Measurements from ENCODE around the gene RGS14. TPM values are rescaled to one million over a fixed set of nuclear protein-coding genes. Genes with fewer than 3 reads are reported as not detected.

RGS14 gene
- polyA plus RNA-seq, 4 donors = 12.8 to 31.3 (median 20.6) TPM

DNA sequence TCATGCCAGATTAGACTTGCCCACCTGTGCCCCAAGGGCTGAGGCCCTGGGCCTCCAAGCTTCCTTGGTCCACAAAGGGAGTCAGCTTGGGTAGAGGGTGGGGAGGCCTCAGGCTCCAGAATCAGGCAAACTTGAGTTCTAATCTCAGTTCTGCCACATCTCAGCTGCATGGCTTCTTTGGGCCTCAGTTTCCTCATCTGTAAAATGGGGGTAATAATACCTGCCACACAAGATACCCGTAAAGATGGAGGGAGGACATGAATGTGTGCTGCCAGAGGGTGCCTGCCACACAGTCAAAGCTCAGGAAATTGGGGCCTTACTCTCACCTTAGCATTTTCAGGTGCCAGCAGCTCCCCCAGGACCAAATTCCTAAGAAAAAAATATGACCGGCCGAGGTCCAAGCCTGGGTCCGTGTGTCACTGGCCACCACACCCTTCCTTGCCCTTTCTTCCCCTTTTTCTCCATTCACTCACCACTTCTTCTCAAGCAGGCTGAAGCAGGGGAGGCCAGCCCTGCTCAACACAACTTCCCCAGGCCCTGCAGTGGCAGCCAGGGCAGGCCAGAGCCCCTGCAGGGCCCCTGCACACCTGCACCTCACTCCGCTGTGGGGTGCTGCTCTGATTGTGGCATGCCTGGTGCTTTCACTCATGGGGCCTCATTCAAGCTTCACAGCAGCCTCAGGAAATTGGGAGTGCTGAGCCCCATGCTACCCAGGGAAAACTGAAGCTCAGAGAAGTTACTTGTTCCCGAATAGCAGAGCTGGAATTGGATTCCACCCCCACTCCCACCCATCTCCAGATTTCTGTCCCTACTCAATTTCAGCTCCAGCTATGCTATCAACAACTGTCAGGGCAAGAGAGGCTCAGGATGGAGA lies 3.9 kb downstream of the RGS14 start:
- H3K36me3 ChIP-seq (ENCODE audit: control insufficient read depth in 3 of 3, insufficient read depth in 2 of 3, low read depth in 1 of 3, low read length in 3 of 3) = peaks cover 0 to 2% (median 0%) of the 10 kb centered on the region in 3 donors
- no peak overlapping the region for H3K4me3 ChIP-seq (ENCODE audit: low read depth in 1 of 3, low read length in 3 of 3)
- no peaks in the 10 kb centered on the region for H3K9me3 ChIP-seq (ENCODE audit: control insufficient read depth in 2 of 2, insufficient read depth in 1 of 2, low read depth in 1 of 2, low read length in 1 of 2)
- WGBS, 3 donors = 66 to 77% (median 74%) methylated on average over 6 of the region's 6 CpGs
- peaks cover 3 to 25% (median 3%) of the 10 kb centered on the region in 3 donors for H3K4me1 ChIP-seq (ENCODE audit: control insufficient read depth in 3 of 3, insufficient read depth in 2 of 3, low read depth in 1 of 3, low read length in 2 of 3)
- FAIRE-seq = no peak
- no peaks in the 10 kb centered on the region for H3K27me3 ChIP-seq (ENCODE audit: control insufficient read depth in 3 of 3, insufficient read depth in 3 of 3, low read length in 3 of 3)
- no peak overlapping the region for H3K27ac ChIP-seq (ENCODE audit: low read depth in 1 of 3, low read length in 2 of 3)
- no peak for DNase-seq

GRCh38 chr5:177362292-177362609 lies 4.5 kb downstream of the RGS14 start:
- peaks cover 0 to 2% (median 0%) of the 10 kb centered on the region in 3 donors for H3K36me3 ChIP-seq (ENCODE audit: control insufficient read depth in 3 of 3, insufficient read depth in 2 of 3, low read depth in 1 of 3, low read length in 3 of 3)
- no peak overlapping the region for H3K27ac ChIP-seq (ENCODE audit: low read depth in 1 of 3, low read length in 2 of 3)
- peaks cover 3 to 29% (median 3%) of the 10 kb centered on the region in 3 donors for H3K4me1 ChIP-seq (ENCODE audit: control insufficient read depth in 3 of 3, insufficient read depth in 2 of 3, low read depth in 1 of 3, low read length in 2 of 3)
- DNase-seq = no peak
- WGBS, 3 donors = 55 to 62% (median 57%) methylated on average over 8 of the region's 8 CpGs
- FAIRE-seq = no peak
- H3K9me3 ChIP-seq (ENCODE audit: control insufficient read depth in 2 of 2, insufficient read depth in 1 of 2, low read depth in 1 of 2, low read length in 1 of 2) = no peaks in the 10 kb centered on the region
- no peaks in the 10 kb centered on the region for H3K27me3 ChIP-seq (ENCODE audit: control insufficient read depth in 3 of 3, insufficient read depth in 3 of 3, low read length in 3 of 3)
- H3K4me3 ChIP-seq (ENCODE audit: low read depth in 1 of 3, low read length in 3 of 3) = no peak overlapping the region

GRCh38 chr5:177362610-177363507 lies 5.1 kb downstream of the RGS14 start:
- peaks cover 3 to 35% (median 3%) of the 10 kb centered on the region in 3 donors for H3K4me1 ChIP-seq (ENCODE audit: control insufficient read depth in 3 of 3, insufficient read depth in 2 of 3, low read depth in 1 of 3, low read length in 2 of 3)
- no peaks in the 10 kb centered on the region for H3K9me3 ChIP-seq (ENCODE audit: control insufficient read depth in 2 of 2, insufficient read depth in 1 of 2, low read depth in 1 of 2, low read length in 1 of 2)
- H3K36me3 ChIP-seq (ENCODE audit: control insufficient read depth in 3 of 3, insufficient read depth in 2 of 3, low read depth in 1 of 3, low read length in 3 of 3) = no peaks in the 10 kb centered on the region
- FAIRE-seq = no peak
- peak; percentile 78 to 84 for DNase-seq
- H3K4me3 ChIP-seq (ENCODE audit: low read depth in 1 of 3, low read length in 3 of 3) = peak overlapping the region; percentile 19 to 46 (median 43)
- H3K27me3 ChIP-seq (ENCODE audit: control insufficient read depth in 3 of 3, insufficient read depth in 3 of 3, low read length in 3 of 3) = no peaks in the 10 kb centered on the region
- 2 to 8% (median 3%) methylated on average over 58 to 59 of the region's 59 CpGs for WGBS, 3 donors
- H3K27ac ChIP-seq (ENCODE audit: low read depth in 1 of 3, low read length in 2 of 3) = peak overlapping the region in 2 of 3 donors; percentile 41 to 56

DNA sequence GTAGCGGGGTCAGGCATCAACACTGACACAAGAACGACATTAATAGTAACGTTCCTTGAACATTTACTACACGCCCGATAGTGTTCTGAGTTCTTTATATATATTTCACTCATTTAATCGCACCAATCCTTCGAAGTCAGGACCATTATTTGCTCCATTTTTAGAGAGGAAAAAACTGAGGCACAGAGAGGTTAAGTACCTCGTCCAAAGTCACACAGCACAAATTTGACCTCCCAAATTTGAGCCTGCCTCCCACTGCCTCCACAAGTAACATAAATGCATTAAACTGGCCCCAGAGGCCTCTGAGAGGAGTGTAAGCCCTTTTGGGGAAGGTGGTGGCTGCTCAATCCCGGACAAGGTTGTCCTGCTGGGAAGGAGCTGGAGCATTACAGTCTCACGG lies 5.8 kb downstream of the RGS14 start:
- Histone ChIP-seq H3K4me3 (ENCODE audit: low read depth in 1 of 3, low read length in 3 of 3) (peak overlapping the region in 1 of 3 donors; percentile 43), H3K27ac (ENCODE audit: low read depth in 1 of 3, low read length in 2 of 3) (no peak overlapping the region), H3K9me3 (ENCODE audit: control insufficient read depth in 2 of 2, insufficient read depth in 1 of 2, low read depth in 1 of 2, low read length in 1 of 2) (no peaks in the 10 kb centered on the region), H3K27me3 (ENCODE audit: control insufficient read depth in 3 of 3, insufficient read depth in 3 of 3, low read length in 3 of 3) (no peaks in the 10 kb centered on the region), H3K36me3 (ENCODE audit: control insufficient read depth in 3 of 3, insufficient read depth in 2 of 3, low read depth in 1 of 3, low read length in 3 of 3) (no peaks in the 10 kb centered on the region), H3K4me1 (ENCODE audit: control insufficient read depth in 3 of 3, insufficient read depth in 2 of 3, low read depth in 1 of 3, low read length in 2 of 3) (peaks cover 3 to 37% (median 3%) of the 10 kb centered on the region in 3 donors)
- no peak for DNase-seq
- no peak for FAIRE-seq
- 24 to 42% (median 36%) methylated on average over 10 of the region's 10 CpGs for WGBS, 3 donors

GRCh38 chr5:177364159-177364962 lies 6.6 kb downstream of the RGS14 start:
- WGBS, 3 donors = 42 to 64% (median 52%) methylated on average over 11 of the region's 11 CpGs
- no peak for FAIRE-seq
- Histone ChIP-seq H3K4me3 (ENCODE audit: low read depth in 1 of 3, low read length in 3 of 3) (no peak overlapping the region), H3K36me3 (ENCODE audit: control insufficient read depth in 3 of 3, insufficient read depth in 2 of 3, low read depth in 1 of 3, low read length in 3 of 3) (no peaks in the 10 kb centered on the region), H3K9me3 (ENCODE audit: control insufficient read depth in 2 of 2, insufficient read depth in 1 of 2, low read depth in 1 of 2, low read length in 1 of 2) (no peaks in the 10 kb centered on the region), H3K27me3 (ENCODE audit: control insufficient read depth in 3 of 3, insufficient read depth in 3 of 3, low read length in 3 of 3) (no peaks in the 10 kb centered on the region), H3K4me1 (ENCODE audit: control insufficient read depth in 3 of 3, insufficient read depth in 2 of 3, low read depth in 1 of 3, low read length in 2 of 3) (peaks cover 3 to 38% (median 4%) of the 10 kb centered on the region in 3 donors), H3K27ac (ENCODE audit: low read depth in 1 of 3, low read length in 2 of 3) (no peak overlapping the region)
- no peak for DNase-seq

- DNase-seq = no peak
- no peak for FAIRE-seq
- peaks cover 3 to 47% (median 5%) of the 10 kb centered on the region in 3 donors for H3K4me1 ChIP-seq (ENCODE audit: control insufficient read depth in 3 of 3, insufficient read depth in 2 of 3, low read depth in 1 of 3, low read length in 2 of 3)
- peaks cover 0 to 3% (median 0%) of the 10 kb centered on the region in 3 donors for H3K36me3 ChIP-seq (ENCODE audit: control insufficient read depth in 3 of 3, insufficient read depth in 2 of 3, low read depth in 1 of 3, low read length in 3 of 3)
- no peaks in the 10 kb centered on the region for H3K27me3 ChIP-seq (ENCODE audit: control insufficient read depth in 3 of 3, insufficient read depth in 3 of 3, low read length in 3 of 3)
- 84 to 89% (median 85%) methylated on average over 9 to 14 of the region's 14 CpGs for WGBS, 3 donors
- H3K4me3 ChIP-seq (ENCODE audit: low read depth in 1 of 3, low read length in 3 of 3) = no peak overlapping the region
- H3K27ac ChIP-seq (ENCODE audit: low read depth in 1 of 3, low read length in 2 of 3) = peak overlapping the region in 2 of 3 donors; percentile 76 to 87
- no peaks in the 10 kb centered on the region for H3K9me3 ChIP-seq (ENCODE audit: control insufficient read depth in 2 of 2, insufficient read depth in 1 of 2, low read depth in 1 of 2, low read length in 1 of 2)
Measured at GRCh38 chr5:177365845-177366527, 8.3 kb downstream of the RGS14 start.

- no peaks in the 10 kb centered on the region for H3K9me3 ChIP-seq (ENCODE audit: control insufficient read depth in 2 of 2, insufficient read depth in 1 of 2, low read depth in 1 of 2, low read length in 1 of 2)
- peak overlapping the region in 2 of 3 donors; percentile 34 to 58 for H3K4me3 ChIP-seq (ENCODE audit: low read depth in 1 of 3, low read length in 3 of 3)
- no peaks in the 10 kb centered on the region for H3K27me3 ChIP-seq (ENCODE audit: control insufficient read depth in 3 of 3, insufficient read depth in 3 of 3, low read length in 3 of 3)
- FAIRE-seq (no peak), DNase-seq (peak; percentile 87 to 92)
- peaks cover 3 to 46% (median 5%) of the 10 kb centered on the region in 3 donors for H3K4me1 ChIP-seq (ENCODE audit: control insufficient read depth in 3 of 3, insufficient read depth in 2 of 3, low read depth in 1 of 3, low read length in 2 of 3)
- H3K36me3 ChIP-seq (ENCODE audit: control insufficient read depth in 3 of 3, insufficient read depth in 2 of 3, low read depth in 1 of 3, low read length in 3 of 3) = peaks cover 0 to 6% (median 0%) of the 10 kb centered on the region in 3 donors
- peak overlapping the region; percentile 73 to 87 (median 76) for H3K27ac ChIP-seq (ENCODE audit: low read depth in 1 of 3, low read length in 2 of 3)
- WGBS, 3 donors = 23 to 34% (median 33%) methylated on average over 35 to 36 of the region's 36 CpGs
Measured at GRCh38 chr5:177366528-177367322, 9.0 kb downstream of the RGS14 start.

All from small intestine (tissue), 7 donors.